ENCODE results near the gene AQP3. TPM values are rescaled to one million over a fixed set of nuclear protein-coding genes. Genes with fewer than 3 reads are reported as not detected.

AQP3 gene
- total and polyA plus RNA-seq, 2 of the 13 experiments (the other 11 are each of a cell fraction or from before 2014, with no cell fraction given) = 1.4 to 5.5 TPM

DNA sequence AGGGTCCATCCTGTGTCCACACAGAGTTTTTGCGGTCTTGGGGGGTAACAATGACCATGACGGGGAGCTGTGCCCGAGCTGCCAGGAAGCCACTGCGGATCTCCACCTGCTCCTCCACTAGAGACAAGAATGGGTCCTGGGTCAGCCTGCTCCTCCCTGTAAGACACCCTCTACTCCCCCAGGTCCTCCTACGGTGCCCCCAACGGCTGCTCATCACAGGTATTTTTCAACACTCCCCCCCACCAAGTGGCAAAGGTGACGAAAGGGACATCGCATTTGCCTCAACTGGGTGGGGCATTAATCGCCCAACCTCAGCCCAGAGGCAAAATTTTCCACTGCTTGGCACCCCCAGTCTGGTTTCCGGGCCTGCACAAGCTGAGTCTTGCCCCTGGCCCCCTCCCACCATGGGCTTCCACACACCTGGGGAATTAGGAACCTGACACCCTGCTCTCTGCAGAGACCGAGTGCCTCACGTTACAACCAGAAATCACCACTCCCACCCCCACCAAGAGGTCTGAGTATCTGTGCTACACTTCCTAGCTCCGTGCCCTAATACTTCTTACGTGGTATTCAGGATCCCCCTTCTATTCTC is 16.7 kb upstream of the AQP3 start:
- Histone ChIP-seq H3K79me2 (ENCODE audit: insufficient read depth, low read length) (no peaks in the 10 kb centered on the region), H3K4me1 (ENCODE audit: insufficient read depth, low read length) (peaks cover 8% of the 10 kb centered on the region), H3K4me2 (ENCODE audit: low read depth, low read length) (no peak overlapping the region), H3K4me3 (replicated peaks in 1 of 3; ENCODE audit: insufficient read depth in 1 of 3, low read depth in 2 of 3, low read length in 3 of 3) (no peak overlapping the region), H3K9me3 (ENCODE audit: low read length) (no peaks in the 10 kb centered on the region), H3K9ac (ENCODE audit: insufficient read depth, low read depth, low read length) (no peak overlapping the region), H3K27me3 (ENCODE audit: control insufficient read depth in 1 of 2, insufficient read depth in 2 of 2, low read length in 2 of 2) (no peaks in the 10 kb centered on the region), H3K36me3 (replicated peaks in 1 of 2; ENCODE audit: control insufficient read depth in 1 of 2, insufficient read depth in 2 of 2, low read length in 2 of 2) (peaks cover 45 to 76% of the 10 kb centered on the region in 2 experiments), H2AFZ (ENCODE audit: low read length) (no peak overlapping the region), H3K27ac (ENCODE audit: extremely low read length, insufficient read depth, low read length) (no peak overlapping the region), H4K20me1 (ENCODE audit: insufficient read depth, low read length) (no peaks in the 10 kb centered on the region)
- no peak for ATAC-seq
- TF ChIP-seq FOXK1 (CRISPR knock-in tag; IDR thresholded peaks at IDR 0.05; ENCODE audit: borderline replicate concordance, low read depth) (no peak), KLF12 (CRISPR knock-in tag; IDR thresholded peaks at IDR 0.05; ENCODE audit: borderline replicate concordance) (no peak), ZNF510 (CRISPR knock-in tag; IDR thresholded peaks at IDR 0.05; ENCODE audit: low read depth) (no peak), MAF1 (CRISPR knock-in tag; IDR thresholded peaks at IDR 0.05; ENCODE audit: borderline replicate concordance) (no peak), ZMYM2 (CRISPR knock-in tag; IDR thresholded peaks at IDR 0.05) (no peak), SOX5 (CRISPR knock-in tag; IDR thresholded peaks at IDR 0.05; ENCODE audit: borderline replicate concordance) (no peak), ZBTB46 (CRISPR knock-in tag; IDR thresholded peaks at IDR 0.05; ENCODE audit: borderline replicate concordance) (no peak), AKAP8 (CRISPR knock-in tag; IDR thresholded peaks at IDR 0.05) (no peak), ZNF709 (CRISPR knock-in tag; IDR thresholded peaks at IDR 0.05) (no peak), SP4 (CRISPR knock-in tag; IDR thresholded peaks at IDR 0.05) (no peak), ZNF430 (CRISPR knock-in tag; IDR thresholded peaks at IDR 0.05) (no peak), ZNF274 (CRISPR knock-in tag; IDR thresholded peaks at IDR 0.05) (no peak)
- TF ChIP-seq, protein P1, sequence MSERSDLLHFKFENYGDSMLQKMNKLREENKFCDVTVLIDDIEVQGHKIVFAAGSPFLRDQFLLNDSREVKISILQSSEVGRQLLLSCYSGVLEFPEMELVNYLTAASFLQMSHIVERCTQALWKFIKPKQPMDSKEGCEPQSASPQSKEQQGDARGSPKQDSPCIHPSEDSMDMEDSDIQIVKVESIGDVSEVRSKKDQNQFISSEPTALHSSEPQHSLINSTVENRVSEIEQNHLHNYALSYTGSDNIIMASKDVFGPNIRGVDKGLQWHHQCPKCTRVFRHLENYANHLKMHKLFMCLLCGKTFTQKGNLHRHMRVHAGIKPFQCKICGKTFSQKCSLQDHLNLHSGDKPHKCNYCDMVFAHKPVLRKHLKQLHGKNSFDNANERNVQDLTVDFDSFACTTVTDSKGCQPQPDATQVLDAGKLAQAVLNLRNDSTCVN (CRISPR knock-in tag; IDR thresholded peaks at IDR 0.05; ENCODE audit: borderline replicate concordance) = no peak
- POLR2A ChIA-PET = interaction anchor here (0.6 to 1.4 kb wide), 3 partner anchors 10 to 61 kb away, joined by 3 to 5 read pairs (median 3); partner anchors contain the start of gene NOL6
- DNase-seq (ENCODE audit: low spot score) = no peak
- FAIRE-seq = no peak
- intact Hi-C loops (cut with micrococcal nuclease; ENCODE audit: unreplicated experiment) (no loop called here), in situ Hi-C loops (cut with HindIII; ENCODE audit: extremely low pct_ligation_motif_present, low pct_unique_long_range_greater_than_20kb) (loop anchor here (10.0 kb wide), 2 partner anchors 89 to 169 kb away; partner anchors contain the start of gene NFX1)
- 100% methylated on average over 10 of the region's 14 CpGs for WGBS (ENCODE audit: low lambda C conversion rate)
- no TSS peak for BruUV-seq (replicated peaks)
- CTCF ChIA-PET (ENCODE audit: low intra/inter-chr PET ratio, low total read pairs) = no interaction called here

All from HepG2 (cell line).